Activated effector memory CD4-positive, alpha-beta T cell treated with Interleukin-2 at 50 U/mL for 16 hours (primary cell): ENCODE results near the gene CCDC81.

Experiments used
- DNase-seq: peaks from one replicate; pipeline ENCODE4 v3.0.0-alpha.2; 2020

CCDC81 gene

GRCh38 chr11:86442827-86443226 is 68.1 kb downstream of the CCDC81 start:
- DNase-seq, result no peak

- DNase-seq, result no peak
Observed at GRCh38 chr11:86443415-86443814, 68.7 kb downstream of the CCDC81 start.

- DNase-seq, result no peak
Observed at GRCh38 chr11:86444981-86445380, 70.3 kb downstream of the CCDC81 start.

GRCh38 chr11:86446163-86446923 is 71.7 kb downstream of the CCDC81 start:
- no peak for DNase-seq

- no peak for DNase-seq
Observed at GRCh38 chr11:86446924-86447285, 72.2 kb downstream of the CCDC81 start.

GRCh38 chr11:86447763-86448480 is 73.2 kb downstream of the CCDC81 start:
- DNase-seq, result no peak

- DNase-seq, result no peak
Observed at GRCh38 chr11:86449993-86450629, 75.4 kb downstream of the CCDC81 start.

GRCh38 chr11:86453290-86454030 is 78.8 kb downstream of the CCDC81 start:
- no peak for DNase-seq

GRCh38 chr11:86456075-86456939 is 81.6 kb downstream of the CCDC81 start:
- DNase-seq, result peak; percentile 45

GRCh38 chr11:86458294-86459001 is 83.8 kb downstream of the CCDC81 start:
- DNase-seq, result no peak

GRCh38 chr11:86459002-86459385 is 84.3 kb downstream of the CCDC81 start:
- DNase-seq, result no peak

- DNase-seq, result no peak
Observed at GRCh38 chr11:86459682-86460460, 85.2 kb downstream of the CCDC81 start.

GRCh38 chr11:86460461-86461385 is 86.0 kb downstream of the CCDC81 start:
- DNase-seq, result no peak

GRCh38 chr11:86461892-86462291 is 87.2 kb downstream of the CCDC81 start:
- DNase-seq, result no peak

- no peak for DNase-seq
Observed at GRCh38 chr11:86463120-86463519, 88.4 kb downstream of the CCDC81 start.

- DNase-seq, result no peak
Observed at GRCh38 chr11:86463955-86464354, 89.3 kb downstream of the CCDC81 start.

GRCh38 chr11:86464509-86465221 is 90.0 kb downstream of the CCDC81 start:
- DNase-seq, result no peak

GRCh38 chr11:86468169-86468568 is 93.5 kb downstream of the CCDC81 start:
- DNase-seq, result no peak
